HG03095 (cell line): ENCODE results near the gene DPP9.

Experiments used
- ATAC-seq: cut with Tn5 transposase; IDR thresholded peaks from one replicate; pipeline ENCODE4 v1.9.1; 2021; ENCODE audit warnings: moderate library complexity; ENCODE audit not compliant: unreplicated experiment

Gene DPP9

GRCh38 chr19:4712771-4713170, 10.9 kb downstream of the DPP9 start:
- ATAC-seq: no peak

- no peak for ATAC-seq
These were observed 12.4 kb downstream of the DPP9 start for GRCh38 chr19:4711211-4711610.

- no peak for ATAC-seq
These were observed 13.4 kb downstream of the DPP9 start for GRCh38 chr19:4710281-4710600.

- no peak for ATAC-seq
These were observed 14.0 kb downstream of the DPP9 start for GRCh38 chr19:4709440-4710280.

- no peak for ATAC-seq
These were observed 15.5 kb downstream of the DPP9 start for GRCh38 chr19:4707956-4708650.

GRCh38 chr19:4707322-4707721, 16.3 kb downstream of the DPP9 start:
- ATAC-seq: no peak

- ATAC-seq: no peak
These were observed 18.1 kb downstream of the DPP9 start for GRCh38 chr19:4705413-4706131.

- ATAC-seq: no peak
These were observed 19.3 kb downstream of the DPP9 start for GRCh38 chr19:4704317-4704673.

GRCh38 chr19:4703671-4704316, 19.8 kb downstream of the DPP9 start:
- no peak for ATAC-seq

- no peak for ATAC-seq
These were observed 20.9 kb downstream of the DPP9 start for GRCh38 chr19:4702764-4703163.

GRCh38 chr19:4701557-4701956, 22.1 kb downstream of the DPP9 start:
- ATAC-seq: no peak

GRCh38 chr19:4700693-4700970, 23.0 kb downstream of the DPP9 start:
- ATAC-seq: no peak

- no peak for ATAC-seq
These were observed 23.6 kb downstream of the DPP9 start for GRCh38 chr19:4699826-4700692.

- no peak for ATAC-seq
These were observed 26.3 kb downstream of the DPP9 start for GRCh38 chr19:4697304-4697703.

- ATAC-seq: no peak
These were observed 28.4 kb downstream of the DPP9 start for GRCh38 chr19:4695224-4695731.

- ATAC-seq: no peak
These were observed 29.2 kb downstream of the DPP9 start for GRCh38 chr19:4694211-4694987.

GRCh38 chr19:4693471-4694121, 30.0 kb downstream of the DPP9 start:
- no peak for ATAC-seq

GRCh38 chr19:4693078-4693350, 30.6 kb downstream of the DPP9 start:
- no peak for ATAC-seq

- no peak for ATAC-seq
These were observed 31.2 kb downstream of the DPP9 start for GRCh38 chr19:4692251-4693077.
